G401 (cell line): ENCODE results near the gene LGALS9B. TPM values are rescaled to one million over a fixed set of nuclear protein-coding genes. Genes with fewer than 3 reads are reported as not detected.
A peak's percentile ranks its signal among the peaks of the same experiment; 100 is the strongest.
"Not testable (repeated sequence)": the region's sequence is repeated elsewhere in the genome, so short reads cannot be mapped to it uniquely, and the experiment has no call there.

ENCODE experiments used
- DNase-seq: peaks from one replicate; pipeline ENCODE4 v3.0.0-alpha.2; 2015; ENCODE audit warnings: low spot score
- in situ Hi-C: cut with HindIII; loops from 2 replicates; pipeline ENCODE4 v1.10.0; 2016; ENCODE audit warnings: low sequenced_read_pairs, mixed read lengths
- total RNA-seq: library from RNA; depleted of rRNA; stranded (reverse); fragments of >200 nt; shearing (Covaris generic); gene quantifications from 2 replicates; pipeline ENCODE4 v1.2.3, GENCODE V29; 2014; rRNA removed

Gene LGALS9B
- not detected in 2 replicates for total RNA-seq

DNA sequence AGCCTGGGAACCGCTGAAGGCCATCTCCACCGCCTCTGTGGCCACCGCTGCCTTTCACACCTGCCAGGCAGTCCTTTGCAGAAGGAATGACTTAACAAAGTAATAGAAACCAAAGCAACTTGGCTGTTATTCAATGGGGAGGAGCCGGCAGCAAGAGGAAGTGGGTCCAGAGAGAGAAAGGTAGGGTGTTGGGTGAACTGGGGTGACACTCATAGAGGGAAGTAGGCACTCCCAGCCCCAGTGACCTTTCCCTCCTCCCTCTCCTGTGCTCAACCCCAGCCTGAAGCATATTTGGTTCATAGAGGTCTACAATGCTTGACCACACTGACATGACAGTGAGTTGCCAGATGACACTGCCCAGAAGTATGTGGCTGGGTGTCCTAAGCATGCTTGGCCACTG lies at the start of gene LGALS9B:
TSS of gene LGALS9B (minus strand) at position 93 of the 400 bp plus-strand sequence. CDS start at position 24, 69 bp downstream.
- in situ Hi-C loops, DNase-seq: not testable (repeated sequence)

DNA sequence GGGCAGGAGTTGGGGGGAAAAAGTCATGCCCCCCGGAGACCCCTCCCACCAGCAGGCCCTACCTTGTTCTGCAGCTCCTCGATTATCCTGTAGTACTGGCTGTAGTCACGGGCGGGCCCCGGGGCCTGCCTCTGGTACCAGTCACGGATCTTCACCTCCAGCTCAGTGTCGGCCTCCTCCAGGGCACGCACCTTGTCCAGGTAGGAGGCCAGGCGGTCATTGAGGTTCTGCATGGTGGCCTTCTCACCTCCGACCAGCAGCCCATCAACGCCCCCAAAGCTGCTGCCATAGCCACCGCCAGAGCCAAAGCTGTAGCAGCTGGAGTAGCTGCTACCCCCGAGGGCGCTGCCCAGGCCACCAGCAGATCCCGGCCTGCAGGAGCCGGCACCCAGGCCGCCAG lies 49.6 kb upstream of the LGALS9B start:
- in situ Hi-C loops, DNase-seq: not testable (repeated sequence)

- DNase-seq, in situ Hi-C loops: not testable (repeated sequence)
Observed at GRCh38 chr17:20515099-20515498, 47.8 kb upstream of the LGALS9B start.

- DNase-seq, in situ Hi-C loops: not testable (repeated sequence)
Observed at GRCh38 chr17:20513539-20513938, 46.2 kb upstream of the LGALS9B start.

- DNase-seq, in situ Hi-C loops: not testable (repeated sequence)
Observed at GRCh38 chr17:20512378-20512777, 45.0 kb upstream of the LGALS9B start.

GRCh38 chr17:20511778-20512177 lies 44.4 kb upstream of the LGALS9B start:
- DNase-seq, in situ Hi-C loops: not testable (repeated sequence)

- DNase-seq, in situ Hi-C loops: not testable (repeated sequence)
Observed at GRCh38 chr17:20505333-20505732, 38.0 kb upstream of the LGALS9B start.

GRCh38 chr17:20504388-20505066 lies 37.2 kb upstream of the LGALS9B start:
- in situ Hi-C loops, DNase-seq: not testable (repeated sequence)

DNA sequence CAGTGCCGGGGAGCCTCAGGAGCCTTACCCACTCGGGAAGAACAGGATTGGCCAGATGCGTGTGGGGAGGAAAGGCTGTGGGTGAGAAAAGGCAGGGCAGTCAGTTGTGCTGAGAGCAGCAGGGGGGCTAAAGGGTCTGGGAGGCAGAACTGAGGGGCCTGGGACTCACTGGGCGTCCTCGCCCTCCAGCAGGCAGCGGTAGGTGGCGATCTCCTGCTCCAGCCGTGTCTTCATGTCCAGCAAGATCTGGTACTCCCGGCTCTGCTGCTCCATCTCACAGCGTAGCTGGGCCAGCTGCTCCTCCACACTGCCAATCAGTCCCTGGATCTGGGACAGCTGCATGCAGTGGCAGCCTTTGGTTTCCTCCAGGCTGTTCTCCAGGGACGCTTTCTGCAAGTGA lies 34.6 kb upstream of the LGALS9B start:
- in situ Hi-C loops, DNase-seq: not testable (repeated sequence)

DNA sequence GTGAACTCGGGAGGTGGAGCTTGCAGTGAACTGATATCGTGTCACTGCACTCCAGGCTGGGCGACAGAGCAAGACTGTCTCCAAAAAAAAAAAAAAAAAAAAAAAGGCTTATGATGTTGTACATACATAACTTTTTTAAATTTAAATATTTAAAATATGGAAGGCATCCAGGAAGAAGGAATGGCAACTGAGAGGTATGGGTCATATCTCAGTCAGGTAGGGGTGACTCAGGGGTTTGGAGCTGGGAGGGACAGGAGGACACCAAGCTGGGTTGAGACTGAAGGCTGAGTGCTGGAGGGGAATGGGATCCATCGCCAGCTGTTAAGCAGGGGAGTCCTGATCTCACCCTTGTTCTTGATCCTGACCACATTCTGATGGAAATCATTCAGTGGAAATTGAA lies 33.0 kb upstream of the LGALS9B start:
- DNase-seq, in situ Hi-C loops: not testable (repeated sequence)

DNA sequence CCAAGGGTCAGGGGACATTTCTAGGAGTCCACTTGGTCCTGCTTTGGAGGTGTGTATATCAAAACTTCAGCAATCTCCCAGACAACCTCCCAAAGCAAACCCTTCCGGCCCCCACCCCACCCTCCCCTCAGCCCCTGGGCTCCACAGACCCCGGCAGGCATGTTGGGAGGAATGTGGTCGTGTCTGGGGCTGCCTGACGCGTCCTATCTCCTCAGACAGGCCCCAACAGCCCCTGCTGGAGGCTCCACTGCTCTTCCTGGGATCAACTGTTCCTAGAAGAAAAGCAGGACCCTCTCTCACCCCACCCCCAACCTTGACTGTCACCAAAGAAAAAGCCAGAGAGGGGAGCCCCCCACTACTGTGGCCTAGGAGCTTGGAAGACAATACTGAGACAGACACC lies 28.1 kb upstream of the LGALS9B start:
- in situ Hi-C loops, DNase-seq: not testable (repeated sequence)

DNA sequence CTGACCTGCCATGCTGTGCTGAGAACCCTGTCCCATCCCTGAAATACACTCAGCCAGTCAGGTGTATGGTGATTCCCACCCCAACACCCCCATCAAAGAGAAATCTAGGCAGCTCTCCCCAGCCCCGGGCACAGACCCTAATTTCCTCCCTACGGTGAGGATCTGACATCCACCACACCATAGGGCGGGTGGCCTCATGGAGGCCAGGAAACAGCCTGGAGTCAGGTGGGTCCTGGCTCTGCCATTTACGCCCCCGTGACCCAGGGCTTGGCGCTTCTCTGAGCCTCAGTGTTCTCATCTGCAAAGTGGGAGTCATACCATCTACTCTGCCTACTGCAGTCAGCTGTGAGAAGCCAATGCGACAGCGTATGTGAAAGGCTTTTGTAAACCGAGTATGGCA lies 27.4 kb upstream of the LGALS9B start:
- DNase-seq, in situ Hi-C loops: not testable (repeated sequence)

DNA sequence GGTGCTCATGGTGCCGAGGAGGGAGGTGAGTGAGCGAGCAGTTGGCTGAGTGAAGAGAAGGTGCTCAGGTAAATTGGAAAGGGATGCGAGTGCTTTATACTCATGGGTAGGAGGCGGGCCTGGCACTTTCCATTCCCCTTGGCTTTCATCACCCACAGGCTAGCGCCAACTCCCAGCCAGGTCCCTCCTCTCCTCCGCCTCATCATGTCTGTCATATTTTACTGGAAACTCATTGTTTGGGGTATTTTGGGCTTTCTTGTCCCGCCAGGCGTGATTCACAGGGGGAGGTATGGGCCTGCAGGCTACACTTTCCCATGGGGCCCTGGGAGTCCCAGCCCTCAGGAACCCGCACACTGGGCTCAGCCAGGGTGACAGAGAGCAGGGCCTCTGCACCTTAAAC lies 26.8 kb upstream of the LGALS9B start:
- DNase-seq, in situ Hi-C loops: not testable (repeated sequence)

- DNase-seq, in situ Hi-C loops: not testable (repeated sequence)
Observed at GRCh38 chr17:20492971-20493370, 25.6 kb upstream of the LGALS9B start.

- DNase-seq, in situ Hi-C loops: not testable (repeated sequence)
Observed at GRCh38 chr17:20492099-20492498, 24.8 kb upstream of the LGALS9B start.

GRCh38 chr17:20484930-20485329 lies 17.6 kb upstream of the LGALS9B start:
- DNase-seq, in situ Hi-C loops: not testable (repeated sequence)

GRCh38 chr17:20479889-20480591 lies 12.7 kb upstream of the LGALS9B start:
- in situ Hi-C loops = not testable (repeated sequence)
- DNase-seq = peak; percentile 37

GRCh38 chr17:20477398-20478071 lies 10.2 kb upstream of the LGALS9B start:
- peak; percentile 66 for DNase-seq
- in situ Hi-C loops = not testable (repeated sequence)

DNA sequence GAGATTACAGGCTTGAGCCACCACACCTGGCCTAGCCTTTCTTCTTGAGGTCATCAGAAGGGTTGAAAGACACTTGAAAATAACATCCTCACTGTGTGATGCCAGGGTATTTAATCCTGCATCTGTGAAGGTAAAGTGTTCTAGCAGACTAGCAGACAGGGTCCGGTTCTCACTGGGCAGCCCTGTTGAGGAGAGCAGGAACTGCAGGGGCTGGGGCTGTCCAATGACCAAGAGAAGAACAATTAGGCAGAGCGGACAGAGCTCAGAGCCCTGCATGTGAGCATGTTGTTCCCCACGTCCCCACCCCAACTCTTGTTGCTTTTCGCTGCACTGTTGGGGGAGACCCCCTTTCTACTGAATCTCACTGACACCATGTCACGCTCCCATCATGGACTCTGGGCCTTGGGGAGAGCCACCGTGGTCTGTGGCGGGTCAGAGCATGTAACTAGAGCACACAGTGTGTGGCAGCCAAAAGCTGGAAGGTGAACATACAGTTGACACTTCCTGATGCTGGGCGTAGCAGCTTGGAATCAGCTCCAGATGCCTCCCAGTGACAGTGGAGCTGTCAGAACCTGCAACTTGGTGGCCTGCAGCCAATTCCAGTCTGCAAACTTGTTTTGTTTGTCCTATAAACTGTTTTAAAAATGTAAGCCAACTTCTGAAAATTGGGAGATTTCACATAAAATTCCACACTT lies 7.9 kb upstream of the LGALS9B start:
- in situ Hi-C loops, DNase-seq: not testable (repeated sequence)
